Prostate gland (tissue), 2 donors: Measurements from ENCODE around the gene CRTAC1. TPM values are rescaled to one million over a fixed set of nuclear protein-coding genes. Genes with fewer than 3 reads are reported as not detected.

Experiments used
- DNase-seq: peaks from one replicate; pipeline ENCODE4 v3.0.0-alpha.2; 2019; ENCODE audit warnings: low spot score
- H3K27ac ChIP-seq, 2 donors: fragments of 200-600 bp; sonication (generic); 2 replicates each; pipeline ENCODE4 v1.5.1; 2017 to 2019
- H3K27me3 ChIP-seq: fragments of 200-600 bp; sonication (generic); replicated peaks from 2 replicates; pipeline ENCODE4 v1.5.1; 2019; ENCODE audit not compliant: insufficient read depth
- H3K36me3 ChIP-seq, 2 donors: fragments of 200-600 bp; sonication (generic); 1 replicate in 1 of 2; 2 replicates in 1 of 2; pipeline versions ENCODE4 v1.5.1 to v1.8.1; 2017 to 2019
- H3K4me1 ChIP-seq: fragments of 200-600 bp; sonication (generic); replicated peaks from 2 replicates; pipeline ENCODE4 v1.5.1; 2019
- H3K4me3 ChIP-seq, 2 donors: fragments of 200-600 bp; sonication (generic); 2 replicates each; pipeline ENCODE4 v1.5.1; 2017 to 2019
- H3K9me3 ChIP-seq: fragments of 200-600 bp; sonication (generic); 2 replicates; pipeline ENCODE4 v1.5.1; 2017
- POLR2A ChIP-seq: fragments of 450-650 bp; IDR thresholded peaks from one replicate; pipeline ENCODE4 v1.6.1; 2016; ENCODE audit warnings: antibody characterized with exemption, mild to moderate bottlenecking
- POLR2AphosphoS5 ChIP-seq: sonication (generic); formaldehyde crosslinking; IDR thresholded peaks from one replicate; pipeline ENCODE4 v1.6.1; 2017; ENCODE audit warnings: antibody characterized with exemption
- WGBS: methylation state at CpG from one replicate; pipeline ENCODE4 v1.1.5; 2018; 5-methylcytosine and 5-hydroxymethylcytosine counted together
- intact Hi-C: fragments of 100-400 bp; cut with DNase I; formaldehyde crosslinking; loops from one replicate; pipeline ENCODE4 v1.14.2; 2022
- total RNA-seq, 2 donors: library from RNA; depleted of rRNA; stranded (reverse); fragments of >200 nt; gene quantifications; one replicate each; pipeline ENCODE4 v1.1.0, GENCODE V29; 2016
- TF ChIP-seq, protein P1 (sequence below), 4 experiments: fragments of 200-600 bp in 2 of 4; fragments of 450-650 bp in 2 of 4; sonication (generic) in 2 of 4; IDR thresholded peaks; 1 replicate in 3 of 4; 2 replicates in 1 of 4; pipeline ENCODE4 v1.5.1; 2016 to 2019; ENCODE audit warnings: antibody characterized with exemption in 4 of 4, mild to moderate bottlenecking in 2 of 4, moderate library complexity in 2 of 4

Gene CRTAC1
- total RNA-seq, 2 donors from 2014 or later, result 3.8 to 8.9 TPM

- Histone ChIP-seq H3K9me3 (no peaks in the 10 kb centered on the region), H3K4me1 (no peaks in the 10 kb centered on the region), H3K4me3 (no peak overlapping the region), H3K27me3 (no peaks in the 10 kb centered on the region), H3K36me3 (no peaks in the 10 kb centered on the region), H3K27ac (no peak overlapping the region)
- intact Hi-C loops, result no loop called here
- DNase-seq, result no peak
- TF ChIP-seq, protein P1, sequence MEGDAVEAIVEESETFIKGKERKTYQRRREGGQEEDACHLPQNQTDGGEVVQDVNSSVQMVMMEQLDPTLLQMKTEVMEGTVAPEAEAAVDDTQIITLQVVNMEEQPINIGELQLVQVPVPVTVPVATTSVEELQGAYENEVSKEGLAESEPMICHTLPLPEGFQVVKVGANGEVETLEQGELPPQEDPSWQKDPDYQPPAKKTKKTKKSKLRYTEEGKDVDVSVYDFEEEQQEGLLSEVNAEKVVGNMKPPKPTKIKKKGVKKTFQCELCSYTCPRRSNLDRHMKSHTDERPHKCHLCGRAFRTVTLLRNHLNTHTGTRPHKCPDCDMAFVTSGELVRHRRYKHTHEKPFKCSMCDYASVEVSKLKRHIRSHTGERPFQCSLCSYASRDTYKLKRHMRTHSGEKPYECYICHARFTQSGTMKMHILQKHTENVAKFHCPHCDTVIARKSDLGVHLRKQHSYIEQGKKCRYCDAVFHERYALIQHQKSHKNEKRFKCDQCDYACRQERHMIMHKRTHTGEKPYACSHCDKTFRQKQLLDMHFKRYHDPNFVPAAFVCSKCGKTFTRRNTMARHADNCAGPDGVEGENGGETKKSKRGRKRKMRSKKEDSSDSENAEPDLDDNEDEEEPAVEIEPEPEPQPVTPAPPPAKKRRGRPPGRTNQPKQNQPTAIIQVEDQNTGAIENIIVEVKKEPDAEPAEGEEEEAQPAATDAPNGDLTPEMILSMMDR (IDR thresholded peaks at IDR 0.05), result no peak
- no peak for TF ChIP-seq POLR2AphosphoS5
- TF ChIP-seq POLR2A, result no peak
- 88% methylated on average over 8 of the region's 8 CpGs for WGBS
Observed at GRCh38 chr10:97905276-97905675, 125.1 kb downstream of the CRTAC1 start.

DNA sequence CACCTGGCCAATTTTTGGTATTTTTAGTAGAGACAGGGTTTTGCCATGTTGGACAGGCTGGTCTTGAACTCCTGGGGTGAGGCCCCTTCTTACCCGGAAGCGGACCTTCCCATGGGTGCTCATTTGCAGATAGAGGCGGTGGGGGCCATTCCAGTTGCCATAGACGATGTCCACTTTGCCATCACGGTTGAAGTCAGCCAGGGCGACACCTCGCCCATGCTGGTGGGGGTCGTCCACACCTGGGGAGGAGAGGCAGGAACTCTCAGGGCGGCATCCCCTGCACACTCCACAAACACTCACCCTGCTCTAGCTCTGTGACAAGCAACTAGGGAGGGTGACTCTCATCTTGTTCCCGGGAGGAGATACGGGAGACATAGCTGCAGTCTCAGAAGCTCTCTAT lies 125.8 kb downstream of the CRTAC1 start:
- TF ChIP-seq, protein P1 (IDR thresholded peaks at IDR 0.05), result no peak
- TF ChIP-seq POLR2AphosphoS5, result no peak
- no peak for TF ChIP-seq POLR2A
- Histone ChIP-seq H3K4me1 (no peaks in the 10 kb centered on the region), H3K36me3 (no peaks in the 10 kb centered on the region), H3K4me3 (no peak overlapping the region), H3K9me3 (no peaks in the 10 kb centered on the region), H3K27me3 (no peaks in the 10 kb centered on the region), H3K27ac (no peak overlapping the region)
- WGBS, result 89% methylated on average over 11 of the region's 11 CpGs
- no peak for DNase-seq
- intact Hi-C loops, result no loop called here

- H3K4me3 ChIP-seq, result no peak overlapping the region
- TF ChIP-seq POLR2A, result no peak
- TF ChIP-seq POLR2AphosphoS5, result no peak
- TF ChIP-seq, protein P1 (IDR thresholded peaks at IDR 0.05), result no peak
- no peaks in the 10 kb centered on the region for H3K27me3 ChIP-seq
- H3K4me1 ChIP-seq, result no peaks in the 10 kb centered on the region
- H3K9me3 ChIP-seq, result no peaks in the 10 kb centered on the region
- 63% methylated on average over 5 of the region's 5 CpGs for WGBS
- no peak overlapping the region for H3K27ac ChIP-seq
- H3K36me3 ChIP-seq, result no peaks in the 10 kb centered on the region
- DNase-seq, result no peak
- intact Hi-C loops, result no loop called here
Observed at GRCh38 chr10:97904018-97904381, 126.4 kb downstream of the CRTAC1 start.

GRCh38 chr10:97903128-97904017 lies 127.0 kb downstream of the CRTAC1 start:
- Histone ChIP-seq H3K4me3 (no peak overlapping the region), H3K4me1 (no peaks in the 10 kb centered on the region), H3K27ac (no peak overlapping the region), H3K27me3 (no peaks in the 10 kb centered on the region), H3K9me3 (no peaks in the 10 kb centered on the region), H3K36me3 (no peaks in the 10 kb centered on the region)
- DNase-seq, result no peak
- WGBS, result 56% methylated on average over 9 of the region's 9 CpGs
- intact Hi-C loops, result no loop called here
- TF ChIP-seq POLR2AphosphoS5, result no peak
- no peak for TF ChIP-seq POLR2A
- TF ChIP-seq, protein P1 (IDR thresholded peaks at IDR 0.05), result no peak

DNA sequence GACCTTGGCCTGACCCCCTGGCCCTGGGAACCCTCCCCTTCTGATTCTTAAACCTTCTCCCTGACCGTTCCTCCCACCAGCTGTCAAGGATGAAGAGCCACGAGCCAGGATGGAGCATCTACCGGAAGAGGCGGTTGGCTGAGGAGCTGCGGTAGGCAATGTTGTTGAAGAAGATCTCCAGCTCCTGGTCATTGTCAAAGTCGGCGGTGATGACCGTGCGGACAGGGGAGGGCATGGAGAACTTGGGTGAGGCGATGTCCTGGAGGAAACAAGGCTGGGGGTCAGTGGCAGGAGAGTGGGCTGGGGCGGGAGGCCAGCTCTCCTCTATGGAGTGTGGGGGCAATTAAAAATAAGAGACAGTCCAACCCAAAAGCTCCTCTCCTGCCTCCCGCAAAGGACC lies 129.0 kb downstream of the CRTAC1 start:
- intact Hi-C loops, result no loop called here
- TF ChIP-seq POLR2AphosphoS5, result no peak

More for the DNA sequence above, 129.0 kb downstream of the CRTAC1 start:
- no peaks in the 10 kb centered on the region for H3K4me1 ChIP-seq
- WGBS, result 96% methylated on average over 12 of the region's 12 CpGs
- H3K4me3 ChIP-seq, result no peak overlapping the region
- no peaks in the 10 kb centered on the region for H3K9me3 ChIP-seq
- H3K27me3 ChIP-seq, result no peaks in the 10 kb centered on the region
- no peak for DNase-seq
- no peaks in the 10 kb centered on the region for H3K36me3 ChIP-seq
- H3K27ac ChIP-seq, result no peak overlapping the region
